A673 (cell line): ENCODE results near the gene ANK2. TPM values are rescaled to one million over a fixed set of nuclear protein-coding genes. Genes with fewer than 3 reads are reported as not detected.

ENCODE experiments used
- BruUV-seq: library from RNA; stranded (reverse); fragments of 400-500 nt; replicated peaks from 2 replicates; lab custom pipeline; 2021; lab: Mats Ljungman, UMichigan
- CTCF ChIA-PET: fragments of 300-600 bp; sonication (Branson Sonifier 250); formaldehyde crosslinking; loops from one replicate; lab custom pipeline; 2022; ENCODE audit warnings: antibody characterized with exemption; lab: Charles Lee
- POLR2A ChIA-PET: fragments of 300-600 bp; sonication (Branson Sonifier 250); formaldehyde crosslinking; loops from one replicate; lab custom pipeline; 2022; ENCODE audit warnings: antibody characterized with exemption; ENCODE audit not compliant: low non-redundant PET; lab: Charles Lee
- DNase-seq: peaks from one replicate; pipeline ENCODE4 v3.0.0-alpha.2; 2015; ENCODE audit warnings: low spot score
- H3K27ac ChIP-seq: fragments of 200-600 bp; sonication (generic); 2 replicates; pipeline ENCODE4 v1.5.1; 2016; ENCODE audit warnings: mixed run types, low read depth, mild to moderate bottlenecking, mixed read lengths, antibody characterized with exemption, low read length; ENCODE audit not compliant: poor library complexity, severe bottlenecking
- H3K27me3 ChIP-seq: fragments of 200-600 bp; sonication (generic); replicated peaks from 2 replicates; pipeline ENCODE4 v1.6.1; 2017; ENCODE audit warnings: mixed run types, low read depth, mild to moderate bottlenecking, mixed read lengths, antibody characterized with exemption, low read length; ENCODE audit not compliant: insufficient read depth, poor library complexity
- H3K36me3 ChIP-seq: fragments of 200-600 bp; sonication (generic); 2 replicates; pipeline ENCODE4 v1.6.1; 2016; ENCODE audit warnings: mixed run types, mild to moderate bottlenecking, mixed read lengths, antibody characterized with exemption, low read length; ENCODE audit not compliant: insufficient read depth, poor library complexity, severe bottlenecking
- H3K4me1 ChIP-seq: fragments of 200-600 bp; sonication (generic); 2 replicates; pipeline ENCODE4 v1.6.1; 2017; ENCODE audit warnings: mixed run types, mild to moderate bottlenecking, mixed read lengths, antibody characterized with exemption, low read length; ENCODE audit not compliant: insufficient read depth, poor library complexity, severe bottlenecking
- H3K4me3 ChIP-seq: fragments of 200-600 bp; sonication (generic); 2 replicates; pipeline ENCODE4 v1.5.1; 2016; ENCODE audit warnings: low read depth, mixed run types, mild to moderate bottlenecking, mixed read lengths, low read length; ENCODE audit not compliant: poor library complexity, severe bottlenecking
- H3K9me3 ChIP-seq: fragments of 200-600 bp; sonication (generic); 2 replicates; pipeline ENCODE4 v1.6.1; 2016; ENCODE audit warnings: mixed run types, low read depth, mild to moderate bottlenecking, mixed read lengths, antibody characterized with exemption, low read length; ENCODE audit not compliant: poor library complexity, severe bottlenecking
- CTCF ChIP-seq: fragments of 300-800, 200-600 bp; sonication (generic); conservative IDR thresholded peaks from 2 replicates; pipeline ENCODE4 v1.5.1; 2017; ENCODE audit warnings: low read depth, mild to moderate bottlenecking, antibody characterized with exemption, low read length, moderate library complexity, mixed read lengths
- EZH2 ChIP-seq: fragments of 200-600 bp; sonication (generic); IDR thresholded peaks from 2 replicates; pipeline ENCODE4 v1.6.1; 2017; ENCODE audit warnings: borderline replicate concordance, low read depth, mild to moderate bottlenecking, mixed read lengths, antibody characterized with exemption, low read length; ENCODE audit not compliant: poor library complexity, severe bottlenecking
- intact Hi-C: fragments of 100-400 bp; cut with micrococcal nuclease; formaldehyde crosslinking; loops from one replicate; pipeline ENCODE4 v1.10.0; 2022; ENCODE audit not compliant: unreplicated experiment
- total RNA-seq: library from RNA; stranded (reverse); gene quantifications from 2 replicates; pipeline ENCODE4 v1.2.3, GENCODE V29; 2021

The ANK2 gene
- total RNA-seq, 1 experiment from 2014 or later: 12.7 TPM

- no peak for TF ChIP-seq CTCF
- no peak for TF ChIP-seq EZH2
- ChIA-PET CTCF (no interaction called here), POLR2A (no interaction called here)
- H3K9me3 ChIP-seq: no peaks in the 10 kb centered on the region
- BruUV-seq: no TSS peak
- intact Hi-C loops: no loop called here
- H3K4me3 ChIP-seq: no peak overlapping the region
- no peak for DNase-seq
- H3K27me3 ChIP-seq: no peaks in the 10 kb centered on the region
- H3K36me3 ChIP-seq: no peaks in the 10 kb centered on the region
- H3K27ac ChIP-seq: no peak overlapping the region
- no peaks in the 10 kb centered on the region for H3K4me1 ChIP-seq
Measured at GRCh38 chr4:113077575-113077974, 28.1 kb downstream of the ANK2 start.

GRCh38 chr4:113078066-113078465, 28.6 kb downstream of the ANK2 start:
- CTCF ChIA-PET: no interaction called here
- H3K36me3 ChIP-seq: no peaks in the 10 kb centered on the region
- POLR2A ChIA-PET: no interaction called here
- no peak overlapping the region for H3K4me3 ChIP-seq
- H3K27me3 ChIP-seq: no peaks in the 10 kb centered on the region
- H3K27ac ChIP-seq: no peak overlapping the region
- no peaks in the 10 kb centered on the region for H3K9me3 ChIP-seq
- no peak for TF ChIP-seq CTCF
- TF ChIP-seq EZH2: no peak
- H3K4me1 ChIP-seq: no peaks in the 10 kb centered on the region
- DNase-seq: no peak
- BruUV-seq: no TSS peak
- intact Hi-C loops: no loop called here

GRCh38 chr4:113080050-113080449, 30.6 kb downstream of the ANK2 start:
- no TSS peak for BruUV-seq
- Histone ChIP-seq H3K4me3 (no peak overlapping the region), H3K9me3 (no peaks in the 10 kb centered on the region), H3K36me3 (no peaks in the 10 kb centered on the region), H3K27me3 (no peaks in the 10 kb centered on the region), H3K4me1 (no peaks in the 10 kb centered on the region), H3K27ac (no peak overlapping the region)
- CTCF ChIA-PET: no interaction called here
- intact Hi-C loops: no loop called here
- no peak for DNase-seq
- POLR2A ChIA-PET: no interaction called here
- TF ChIP-seq CTCF (no peak), EZH2 (no peak)
